Myocyte (in vitro differentiated cells): ENCODE results near the gene PTP4A1. TPM values are rescaled to one million over a fixed set of nuclear protein-coding genes. Genes with fewer than 3 reads are reported as not detected.
"Not testable (repeated sequence)": the region's sequence is repeated elsewhere in the genome, so short reads cannot be mapped to it uniquely, and the experiment has no call there.

Experiments
- DNase-seq: peaks from one replicate; pipeline ENCODE4 v3.0.0-alpha.2; 2012; ENCODE audit warnings: low read depth
- polyA plus RNA-seq: library from polyadenylated mRNA; unstranded; fragments of >200 nt; gene quantifications from one replicate; pipeline ENCODE4 v1.2.1, GENCODE V29; 2012; ENCODE audit warnings: missing spikeins
- total RNA-seq: library from RNA; depleted of rRNA; stranded (reverse); fragments of >200 nt; gene quantifications from 2 replicates; pipeline ENCODE4 v1.2.3, GENCODE V29; 2014

Gene PTP4A1
- 9.3 and 24.1 TPM in 2 replicates for total RNA-seq
- 60.6 TPM for polyA plus RNA-seq

DNA sequence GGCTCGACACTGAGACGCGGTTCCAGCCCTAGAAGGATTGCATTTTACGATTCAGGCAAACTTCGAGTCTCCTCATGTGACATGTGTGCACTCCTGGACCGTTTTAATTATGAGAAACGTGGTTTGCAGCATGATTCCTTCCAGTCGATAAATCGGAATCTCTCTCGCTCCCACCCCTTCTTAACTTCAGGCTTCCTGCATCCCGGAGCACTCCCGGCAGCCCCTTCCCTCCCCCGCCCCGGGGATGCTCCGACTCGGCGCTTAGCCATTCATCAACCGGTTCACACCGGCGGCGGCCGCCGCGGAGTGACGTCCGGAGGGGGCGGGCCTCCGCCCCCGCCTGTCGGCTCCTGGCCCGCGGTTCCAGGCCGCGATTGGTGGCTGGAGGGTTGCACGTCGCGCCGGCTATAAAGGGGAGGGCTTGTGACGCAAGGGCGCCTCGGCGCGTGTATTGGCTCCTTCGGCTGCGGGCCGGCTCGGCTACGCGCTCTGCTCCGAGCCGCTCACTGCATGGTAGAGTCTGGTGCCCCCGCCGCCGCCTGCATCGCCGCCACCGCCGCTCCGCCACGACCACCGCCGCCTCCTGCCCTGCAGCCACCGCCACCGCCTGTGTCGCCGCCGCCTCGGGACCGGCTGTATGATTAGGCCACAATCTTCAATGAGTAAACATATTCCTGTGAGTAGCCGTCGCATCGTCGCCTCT is at the start of gene PTP4A1, which contains the start of gene LOC128125822:
PTP4A1 (plus strand) TSS at position 437 of the 703 bp plus-strand sequence. CDS start 4,401 bp downstream, outside the sequence.
LOC128125822 (plus strand) TSS at position 437 of the 703 bp plus-strand sequence.
- peak; percentile 98 for DNase-seq

DNA sequence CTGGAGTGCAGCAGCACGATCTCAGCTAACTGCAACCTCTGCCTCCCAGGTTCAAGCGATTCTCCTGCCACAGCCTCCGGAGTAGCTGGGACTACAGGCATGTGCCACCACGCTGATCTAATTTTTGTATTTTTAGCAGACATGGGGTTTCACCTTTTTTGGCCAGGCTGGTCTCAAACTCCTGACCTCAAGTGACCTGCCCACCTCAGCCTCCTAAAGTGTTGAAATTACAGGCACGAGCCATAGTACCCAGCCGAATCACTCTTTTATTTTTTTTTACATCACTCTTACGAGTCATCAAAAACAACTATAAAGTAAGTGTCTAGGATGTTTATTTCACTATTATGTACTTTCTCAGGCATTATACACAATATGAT is 49.4 kb upstream of the PTP4A1 start:
- not testable (repeated sequence) for DNase-seq

DNA sequence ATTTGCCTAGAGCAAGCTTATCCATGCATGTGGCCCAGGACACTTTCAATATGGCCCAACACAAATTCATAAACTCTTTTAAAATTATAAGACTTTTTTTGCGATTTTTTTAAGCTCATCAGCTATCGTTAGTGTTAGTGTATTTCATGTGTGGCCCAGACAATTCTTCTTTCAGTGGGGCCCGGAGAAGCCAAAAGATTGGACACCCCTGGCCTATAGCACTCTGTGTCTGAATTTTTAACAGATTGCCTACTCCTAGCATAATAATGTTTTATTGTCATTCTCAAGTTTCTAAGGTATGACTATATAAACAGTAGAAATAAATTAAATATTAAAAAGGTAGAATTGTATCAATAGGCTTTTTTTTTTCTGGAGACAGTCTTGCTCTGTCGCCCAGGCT is 48.6 kb upstream of the PTP4A1 start:
- no peak for DNase-seq

DNA sequence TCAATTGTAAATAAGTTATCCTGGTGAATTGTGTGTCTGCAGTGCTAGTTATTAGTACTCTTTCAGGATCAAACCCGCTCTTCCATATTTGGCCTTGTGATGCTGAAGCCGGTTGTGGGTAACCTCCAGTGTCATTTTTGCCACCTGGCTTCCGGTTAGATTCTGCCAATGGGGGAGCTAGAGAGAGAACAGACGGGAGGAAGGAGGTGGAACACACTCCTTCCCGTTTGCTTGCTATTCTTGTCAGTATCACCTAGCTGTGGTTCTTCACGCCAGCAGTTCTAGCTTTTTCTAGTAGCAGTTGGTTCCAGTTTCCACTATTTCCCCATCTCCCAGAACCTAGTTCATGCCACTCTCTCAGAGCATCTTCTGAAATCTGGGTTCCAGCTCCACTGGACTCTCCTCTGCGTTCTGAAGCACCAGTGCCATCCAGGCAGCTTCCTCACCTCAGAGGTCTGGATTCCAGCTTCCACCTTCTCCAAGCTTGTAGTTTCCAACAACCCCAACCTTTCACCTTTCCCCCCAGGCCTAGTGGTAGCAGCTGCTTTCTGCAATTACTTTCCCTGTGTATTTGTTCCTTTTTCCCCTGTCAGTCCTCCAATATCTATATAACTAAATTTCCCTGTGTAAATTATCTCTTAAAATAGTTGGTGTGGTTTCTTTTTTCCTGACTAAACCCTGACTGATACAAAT is 46.9 kb upstream of the PTP4A1 start:
- DNase-seq: no peak

DNA sequence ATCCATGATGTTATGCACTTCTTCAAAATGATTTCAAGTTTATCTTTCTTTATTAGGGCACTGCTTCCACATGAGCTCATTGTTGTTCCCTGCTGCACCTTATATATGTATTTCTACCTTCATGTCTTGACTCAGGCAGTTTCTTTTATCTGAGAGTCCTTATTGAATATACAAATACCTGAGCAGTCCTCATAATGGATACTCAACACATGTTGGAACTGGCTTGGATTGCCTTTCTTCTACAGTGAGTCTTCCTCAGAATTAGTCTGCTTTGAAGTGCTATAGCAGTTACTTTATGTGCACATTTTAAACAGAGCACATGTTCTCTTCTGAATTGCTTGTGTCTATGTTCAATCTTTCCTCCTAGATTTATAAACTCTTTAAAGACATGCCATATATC is 45.3 kb upstream of the PTP4A1 start:
- no peak for DNase-seq

DNA sequence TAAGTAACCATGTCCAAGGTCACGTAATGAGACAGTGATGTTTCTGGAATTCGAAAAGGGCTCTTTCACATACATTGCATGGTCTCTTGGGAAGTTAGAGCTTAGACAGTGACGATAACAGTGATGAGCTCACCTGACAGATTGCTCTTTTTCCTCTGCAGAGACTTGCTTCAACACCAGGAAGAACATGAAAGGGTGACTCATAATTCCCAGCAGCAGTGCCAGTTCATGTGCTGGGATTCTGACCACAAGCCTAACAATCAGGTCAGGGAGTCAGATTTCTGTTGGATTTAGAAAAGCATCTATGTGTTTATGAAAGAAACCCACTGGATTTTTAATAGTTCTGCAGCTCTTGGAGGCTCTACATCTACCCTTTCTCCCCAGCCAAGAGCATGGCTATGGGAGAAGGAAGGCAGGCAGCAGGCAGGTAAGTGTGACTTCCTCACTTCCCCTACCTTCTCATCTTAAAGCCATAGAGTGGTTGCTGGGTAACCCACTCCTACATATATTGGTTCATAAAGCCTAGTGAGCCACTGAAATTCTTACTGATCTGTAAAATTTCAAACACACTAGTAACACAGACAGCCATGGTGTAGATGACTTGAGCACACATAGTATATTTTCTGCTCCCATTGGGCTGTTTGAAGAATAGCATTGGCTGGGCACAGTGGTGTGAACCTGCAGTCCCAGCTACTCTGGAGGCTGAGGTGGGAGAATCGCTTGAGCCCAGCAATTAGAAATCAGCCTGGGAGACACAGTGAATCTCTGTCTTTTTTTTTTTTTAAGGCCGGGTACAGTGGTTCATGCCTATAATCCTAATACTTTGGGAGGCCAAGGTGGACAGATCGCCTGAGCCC is 44.4 kb upstream of the PTP4A1 start:
- DNase-seq: peak; percentile 89

DNA sequence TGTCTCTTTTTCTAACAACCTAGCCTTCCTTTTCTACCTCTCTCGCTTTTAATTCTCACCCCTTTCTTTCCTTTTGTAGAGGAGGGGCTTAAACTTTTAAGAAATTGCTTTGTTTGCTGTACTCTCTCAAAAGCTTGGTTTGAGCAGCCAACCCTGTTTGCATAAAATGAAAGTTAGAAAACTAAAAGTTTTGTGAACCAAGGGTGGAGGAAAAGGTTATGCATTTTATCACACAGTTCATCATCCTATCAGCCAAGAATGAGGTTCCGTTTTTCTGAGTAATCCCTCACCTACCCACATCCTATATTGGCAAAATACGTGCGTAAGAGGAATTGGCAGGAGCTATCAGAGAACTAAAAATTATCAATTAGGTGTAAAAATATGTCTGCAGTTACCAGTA is 42.8 kb upstream of the PTP4A1 start:
- DNase-seq: no peak

DNA sequence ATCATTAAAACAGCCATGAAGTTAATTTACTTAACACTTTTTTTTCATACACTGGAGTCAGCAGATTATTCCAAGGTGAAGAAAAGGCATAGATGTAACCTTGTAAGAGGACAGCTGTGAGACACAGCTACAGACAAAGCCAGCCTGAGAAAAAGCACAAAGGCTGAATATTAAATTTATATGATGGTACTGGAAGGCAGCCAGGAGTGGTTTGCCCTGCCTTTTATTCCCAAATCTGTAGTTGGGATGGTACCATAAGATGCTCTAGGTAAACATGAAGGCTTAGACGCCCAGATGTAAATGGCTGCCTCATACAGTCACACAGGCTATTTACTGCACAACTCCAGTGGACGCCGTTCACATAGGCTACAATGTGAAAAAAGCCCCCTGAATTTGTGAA is 42.1 kb upstream of the PTP4A1 start:
- no peak for DNase-seq

DNA sequence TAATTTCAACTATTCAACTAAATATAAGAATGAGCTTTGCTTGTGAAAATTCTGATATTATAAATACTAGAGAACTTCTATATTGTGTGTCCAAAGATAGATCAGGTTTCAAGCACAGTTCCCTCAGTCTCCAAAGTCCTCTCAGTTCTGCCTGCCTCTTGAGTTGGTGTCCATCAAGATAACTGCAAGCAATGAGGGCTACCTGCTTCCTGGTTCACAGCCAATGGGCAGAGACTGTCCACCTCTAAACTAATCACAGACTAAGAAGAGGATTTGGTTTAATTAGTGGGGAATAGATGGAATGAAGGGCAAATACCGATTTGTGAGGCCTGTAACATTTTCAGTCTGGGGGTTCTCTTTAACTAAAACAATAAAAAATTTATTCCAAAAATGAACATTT is 41.3 kb upstream of the PTP4A1 start:
- DNase-seq: no peak

DNA sequence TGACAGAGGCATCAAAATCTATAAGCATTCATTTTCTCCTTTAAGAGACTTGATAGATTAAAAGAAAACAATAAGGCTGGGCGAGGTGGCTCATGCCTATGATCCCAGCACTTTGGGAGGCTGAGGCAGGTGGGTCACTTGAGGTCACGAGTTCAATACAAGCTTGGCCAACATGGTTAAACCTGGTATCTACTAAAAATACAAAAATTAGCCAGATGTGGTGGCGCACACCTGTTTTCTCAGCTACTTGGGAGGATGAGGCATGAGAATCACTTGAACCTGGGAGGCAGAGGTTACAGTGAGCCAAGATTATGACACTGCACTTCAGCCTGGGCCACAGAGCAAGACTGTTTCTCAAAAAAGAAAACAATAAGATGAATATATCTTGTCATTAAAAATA is 39.3 kb upstream of the PTP4A1 start:
- DNase-seq: no peak

DNA sequence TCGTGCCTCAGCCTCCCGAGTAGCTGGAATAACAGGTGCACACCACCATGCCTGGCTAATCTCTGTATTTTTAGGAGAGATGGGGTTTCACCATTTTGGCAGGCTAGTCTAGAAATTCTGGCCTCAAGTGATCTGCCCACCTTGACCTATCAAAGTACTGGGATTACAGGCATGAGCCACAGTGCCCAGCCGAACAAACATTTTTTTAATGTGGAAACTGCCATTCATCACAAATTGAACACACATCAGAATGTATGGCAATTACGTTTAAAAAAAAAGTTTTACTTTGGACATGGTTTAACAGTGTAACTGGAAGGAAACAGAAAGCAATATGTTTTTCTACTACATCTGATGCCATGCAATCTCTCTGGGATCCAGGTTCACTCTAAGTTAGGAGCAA is 38.3 kb upstream of the PTP4A1 start:
- no peak for DNase-seq

DNA sequence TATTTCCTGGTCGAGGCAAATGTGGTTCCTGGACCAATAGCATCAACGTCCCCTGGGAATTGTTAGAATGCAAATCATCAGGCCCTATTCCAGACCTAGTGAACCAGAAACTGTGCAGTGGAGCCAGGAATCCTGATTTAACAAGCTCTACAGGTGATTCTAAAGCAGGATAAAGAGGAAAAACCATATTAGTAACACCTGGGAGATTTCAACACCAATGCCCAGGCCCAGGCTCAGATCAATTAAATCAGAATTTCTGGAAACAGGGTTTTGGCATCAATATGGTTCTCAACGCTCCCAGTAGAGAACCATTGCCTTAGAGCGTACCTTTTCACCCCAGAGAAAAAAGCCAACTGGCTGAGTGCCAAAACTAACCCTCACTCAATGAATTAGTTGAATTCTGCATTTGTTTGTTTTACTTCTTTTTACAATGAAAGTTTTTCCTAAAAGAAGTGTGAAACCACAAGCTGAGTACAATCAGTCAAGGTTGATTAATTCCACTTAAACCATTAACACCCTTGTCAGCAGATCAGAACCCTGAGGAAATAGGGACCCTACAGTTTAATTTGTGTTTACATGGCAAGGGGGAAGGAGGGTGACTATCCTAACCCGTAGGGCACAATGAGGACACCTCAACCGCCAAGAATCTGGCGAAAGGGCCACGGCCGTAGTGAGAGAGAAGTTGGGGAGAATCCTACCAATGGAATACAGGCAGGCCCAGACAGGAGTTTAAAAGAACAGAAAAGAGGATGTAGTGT is 34.9 kb upstream of the PTP4A1 start:
- DNase-seq: no peak

DNA sequence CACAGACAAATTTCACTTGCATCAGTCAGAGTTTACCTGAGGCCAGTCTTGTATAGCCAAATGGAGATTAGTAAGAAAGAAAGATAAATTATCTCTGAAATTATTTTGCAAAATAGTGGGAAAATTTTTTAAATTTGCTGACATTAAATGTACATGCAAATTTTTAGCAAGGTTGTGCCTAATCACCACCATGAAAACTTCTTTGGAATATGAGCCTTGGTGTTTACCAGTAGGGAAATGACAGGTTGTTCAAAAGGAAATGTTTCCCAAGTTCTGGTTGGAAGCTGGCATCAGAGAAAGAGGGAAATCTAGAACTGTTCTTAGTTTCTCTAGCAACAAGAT is 34.4 kb upstream of the PTP4A1 start:
- DNase-seq: no peak

DNA sequence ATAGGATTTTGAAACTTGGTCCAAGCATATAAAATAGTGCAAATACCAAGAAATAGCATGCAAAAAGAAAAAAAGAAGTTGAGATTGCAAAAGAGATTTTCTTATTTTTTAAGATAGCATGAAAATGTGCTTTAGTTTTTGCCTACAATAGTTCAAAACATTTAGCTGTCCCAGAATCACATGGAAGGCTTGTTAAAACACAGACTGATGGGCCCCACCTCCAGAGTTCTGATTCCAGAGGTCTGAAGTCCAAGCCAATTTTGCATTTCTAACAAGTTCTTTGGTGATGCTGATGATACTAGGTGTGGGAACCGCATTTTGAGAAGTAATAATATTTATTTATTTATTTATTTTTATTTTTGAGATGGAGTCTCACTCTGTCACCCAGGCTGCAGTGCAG is 33.7 kb upstream of the PTP4A1 start:
- DNase-seq: no peak

DNA sequence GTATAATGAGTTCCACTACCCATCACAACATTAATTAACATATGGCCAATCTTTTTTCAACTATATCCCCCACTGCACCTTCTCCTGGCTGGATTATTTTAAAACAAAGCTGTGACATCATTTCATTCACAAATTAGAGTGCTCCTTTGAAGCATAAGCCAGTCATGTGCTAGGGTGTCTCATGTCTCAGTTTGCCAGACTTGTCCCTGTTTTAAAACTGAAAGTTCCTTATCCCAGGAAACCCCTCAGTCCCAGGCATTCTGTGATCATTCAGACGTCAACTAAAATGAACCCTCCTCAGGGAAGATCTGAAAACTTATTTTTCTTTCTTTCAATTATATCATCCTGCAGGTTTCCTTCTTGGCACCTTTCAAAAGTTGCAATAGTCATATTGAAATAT is 29.3 kb upstream of the PTP4A1 start:
- no peak for DNase-seq

DNA sequence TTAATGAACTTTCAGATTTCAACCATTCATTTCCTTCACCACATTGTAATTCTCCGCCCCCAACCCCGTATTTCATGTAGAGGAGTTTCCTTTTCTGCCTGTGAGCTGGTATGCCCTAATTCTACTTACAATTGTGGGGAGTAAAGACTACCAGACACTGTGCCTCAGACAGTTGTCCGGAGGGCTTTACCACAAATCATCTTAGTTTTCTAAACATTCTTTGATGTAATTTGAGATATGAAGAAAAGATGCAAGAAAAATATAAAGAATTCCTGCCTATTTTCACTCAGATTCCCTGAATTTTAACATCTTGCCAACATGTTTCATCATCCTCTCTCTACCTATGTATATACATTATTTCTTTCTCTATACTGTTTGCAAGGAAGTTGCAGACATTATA is 28.3 kb upstream of the PTP4A1 start:
- DNase-seq: no peak

DNA sequence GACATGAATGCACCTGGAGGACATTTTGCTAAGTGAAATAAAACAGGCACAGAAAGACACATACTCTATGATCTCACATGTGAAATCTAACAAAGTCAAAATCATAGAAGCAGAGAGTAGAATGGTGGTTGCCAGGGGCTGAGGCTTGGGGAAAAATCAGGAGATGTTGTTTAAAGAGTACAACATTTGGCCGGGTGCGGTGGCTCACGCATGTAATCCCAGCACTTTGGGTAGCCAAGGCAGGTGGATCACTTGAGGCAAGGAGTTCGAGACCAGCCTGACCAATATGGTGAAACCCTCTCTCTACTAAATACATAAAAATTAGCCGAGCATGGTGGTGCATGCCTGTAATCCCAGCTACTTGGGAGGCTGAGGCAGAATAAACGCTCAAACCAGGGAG is 26.0 kb upstream of the PTP4A1 start:
- DNase-seq: no peak

DNA sequence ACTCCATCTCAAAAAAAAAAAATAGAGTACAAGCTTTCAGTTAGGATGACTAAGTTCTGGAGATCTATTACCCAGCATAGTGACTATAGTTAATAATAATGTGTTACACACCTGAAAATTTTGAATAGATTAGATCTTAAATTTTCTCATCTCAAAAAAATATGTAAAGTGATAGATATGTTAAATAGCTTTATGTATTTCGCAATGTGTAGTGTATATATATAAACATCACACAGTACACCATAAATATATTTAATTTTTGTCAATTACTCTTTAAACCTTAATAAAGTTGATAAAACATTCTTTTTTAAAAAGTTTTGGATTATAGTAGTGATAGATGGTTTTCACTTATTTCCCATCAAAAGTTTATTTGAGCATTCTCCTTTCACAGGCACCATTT is 25.6 kb upstream of the PTP4A1 start:
- no peak for DNase-seq

DNA sequence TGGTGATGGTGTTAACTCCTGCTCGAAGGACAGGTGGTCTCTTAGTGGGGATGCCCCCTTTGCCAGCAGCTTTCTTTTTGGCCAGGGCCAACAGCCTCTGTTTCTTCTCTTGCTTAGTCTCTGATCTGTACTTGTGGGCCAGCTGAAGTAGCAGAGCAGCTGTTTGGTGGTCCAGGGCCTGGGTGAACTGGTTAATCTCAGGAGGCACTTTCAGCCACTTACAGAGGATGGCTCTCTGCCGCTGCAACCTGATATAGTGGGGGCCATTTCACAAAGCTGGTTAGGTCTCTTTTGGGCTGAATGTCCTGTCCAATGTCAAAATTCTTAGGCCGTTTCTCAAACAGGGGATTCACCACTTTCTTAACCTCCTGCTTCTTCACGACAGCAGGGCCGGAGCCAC is 23.2 kb upstream of the PTP4A1 start:
- no peak for DNase-seq

DNA sequence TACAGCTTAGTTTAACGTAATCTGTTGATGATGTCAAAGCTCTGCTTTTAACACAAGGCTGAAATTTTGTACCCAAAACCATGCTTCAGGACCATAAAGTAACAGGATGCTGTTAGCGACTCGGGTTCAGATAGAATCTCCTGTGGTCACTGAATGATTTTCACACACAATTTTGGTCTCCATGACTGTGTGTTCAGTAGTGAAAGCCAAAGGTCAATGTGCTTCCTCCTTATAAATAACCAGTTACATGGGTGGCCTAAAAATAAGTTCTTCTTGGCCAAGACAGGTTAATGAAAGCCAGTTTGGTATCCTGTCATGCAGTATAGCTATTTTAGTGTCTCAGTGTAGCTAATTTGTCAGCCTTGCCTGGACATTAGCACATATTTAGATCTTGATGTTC is 19.1 kb upstream of the PTP4A1 start:
- DNase-seq: peak; percentile 67

DNA sequence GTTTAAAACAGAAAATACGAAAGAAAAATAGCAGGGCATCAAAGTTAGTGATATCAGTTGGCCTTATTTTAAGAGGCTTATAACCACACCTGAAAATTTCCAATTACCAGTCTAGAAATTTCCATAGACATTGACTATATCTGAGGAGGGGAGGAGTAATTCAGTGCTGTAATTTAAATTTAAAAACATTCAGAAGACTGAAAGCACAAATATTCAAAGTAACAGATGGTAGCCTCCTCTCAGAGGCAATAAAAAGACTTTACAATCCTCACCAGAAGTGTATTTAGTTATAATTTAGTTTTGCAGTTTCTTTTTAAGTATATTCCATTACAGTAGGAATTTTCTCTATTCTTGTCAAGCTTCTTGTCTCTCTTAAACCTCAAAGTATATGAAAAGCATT is 18.4 kb upstream of the PTP4A1 start:
- DNase-seq: no peak
